ENCODE data around the gene GALNS.

DNA sequence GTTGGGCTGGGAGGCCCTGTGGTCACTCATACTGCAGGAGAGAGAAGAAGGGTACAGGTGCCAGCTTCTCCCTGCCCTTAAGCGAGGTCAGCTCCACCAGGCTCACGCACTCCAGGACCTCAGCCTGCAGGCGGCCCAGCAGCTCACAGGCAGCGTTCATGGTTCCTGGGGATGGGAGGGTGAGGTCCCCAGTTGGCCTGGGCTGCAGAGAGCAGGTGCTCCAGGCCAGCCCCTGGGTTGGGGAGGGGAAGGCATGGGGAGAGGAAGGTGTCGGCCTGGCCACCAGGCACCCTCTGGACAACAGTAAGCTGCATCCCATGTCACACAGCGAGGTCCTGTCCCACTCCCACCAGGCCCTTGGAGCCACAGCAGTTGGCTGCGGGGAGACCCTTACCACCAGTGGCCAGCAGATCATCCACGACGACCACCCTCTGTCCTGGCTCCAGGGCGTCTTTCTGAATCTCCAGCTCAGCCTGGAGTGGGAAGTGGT, 47.0 kb downstream of the GALNS start:
- TF ChIP-seq EP300 (conservative IDR thresholded peaks at IDR 0.05; ENCODE audit: poor library complexity, severe bottlenecking) (no peak), EZH2 (IDR thresholded peaks at IDR 0.05; ENCODE audit: borderline replicate concordance, insufficient read depth, low read length, poor library complexity, severe bottlenecking) (no peak), TAF1 (IDR thresholded peaks at IDR 0.05; ENCODE audit: low read depth) (no peak), CTCF (IDR thresholded peaks at IDR 0.05; ENCODE audit: poor library complexity, severe bottlenecking) (no peak), POLR2AphosphoS5 (IDR thresholded peaks at IDR 0.05) (no peak)
